Lower leg skin (tissue), 4 donors: ENCODE data around the gene NALF2. TPM values are rescaled to one million over a fixed set of nuclear protein-coding genes. Genes with fewer than 3 reads are reported as not detected.
A peak's percentile ranks its signal among the peaks of the same experiment; 100 is the strongest.

Experiments
- DNase-seq, 2 donors: peaks; one replicate each; pipeline ENCODE4 v3.0.0-alpha.2; 2019; ENCODE audit warnings: low spot score in 2 of 2
- H3K4me3 ChIP-seq: fragments of 200-600 bp; sonication (generic); 2 replicates; pipeline ENCODE4 v1.5.1; 2017; ENCODE audit warnings: mild to moderate bottlenecking, low read depth; ENCODE audit not compliant: poor library complexity, severe bottlenecking
- POLR2A ChIP-seq, 2 donors: fragments of 450-650 bp; IDR thresholded peaks; one replicate each; pipeline ENCODE4 v1.6.1; 2016 to 2017; ENCODE audit warnings: antibody characterized with exemption in 2 of 2, mild to moderate bottlenecking in 1 of 2, moderate library complexity in 1 of 2
- WGBS, 2 donors: methylation state at CpG; one replicate each; pipeline ENCODE4 v1.1.5; 2018; 5-methylcytosine and 5-hydroxymethylcytosine counted together
- intact Hi-C: fragments of 100-400 bp; cut with DNase I; formaldehyde crosslinking; loops from one replicate; pipeline ENCODE4 v1.15.0; 2023; ENCODE audit warnings: low total_unique reads
- total RNA-seq, 4 donors: library from RNA; depleted of rRNA; stranded (reverse); fragments of >200 nt; gene quantifications; one replicate each; pipeline ENCODE4 v1.1.0, GENCODE V29; 2016
- TF ChIP-seq, protein P1 (sequence below), 3 donors: fragments of 450-650 bp; IDR thresholded peaks; one replicate each; pipeline ENCODE4 v1.5.1; 2016; ENCODE audit warnings: antibody characterized with exemption in 3 of 3, mild to moderate bottlenecking in 3 of 3, moderate library complexity in 2 of 3

Gene NALF2
- under 1 TPM in 1 of 4 donors, not detected in 3; 0.19 TPM for total RNA-seq

DNA sequence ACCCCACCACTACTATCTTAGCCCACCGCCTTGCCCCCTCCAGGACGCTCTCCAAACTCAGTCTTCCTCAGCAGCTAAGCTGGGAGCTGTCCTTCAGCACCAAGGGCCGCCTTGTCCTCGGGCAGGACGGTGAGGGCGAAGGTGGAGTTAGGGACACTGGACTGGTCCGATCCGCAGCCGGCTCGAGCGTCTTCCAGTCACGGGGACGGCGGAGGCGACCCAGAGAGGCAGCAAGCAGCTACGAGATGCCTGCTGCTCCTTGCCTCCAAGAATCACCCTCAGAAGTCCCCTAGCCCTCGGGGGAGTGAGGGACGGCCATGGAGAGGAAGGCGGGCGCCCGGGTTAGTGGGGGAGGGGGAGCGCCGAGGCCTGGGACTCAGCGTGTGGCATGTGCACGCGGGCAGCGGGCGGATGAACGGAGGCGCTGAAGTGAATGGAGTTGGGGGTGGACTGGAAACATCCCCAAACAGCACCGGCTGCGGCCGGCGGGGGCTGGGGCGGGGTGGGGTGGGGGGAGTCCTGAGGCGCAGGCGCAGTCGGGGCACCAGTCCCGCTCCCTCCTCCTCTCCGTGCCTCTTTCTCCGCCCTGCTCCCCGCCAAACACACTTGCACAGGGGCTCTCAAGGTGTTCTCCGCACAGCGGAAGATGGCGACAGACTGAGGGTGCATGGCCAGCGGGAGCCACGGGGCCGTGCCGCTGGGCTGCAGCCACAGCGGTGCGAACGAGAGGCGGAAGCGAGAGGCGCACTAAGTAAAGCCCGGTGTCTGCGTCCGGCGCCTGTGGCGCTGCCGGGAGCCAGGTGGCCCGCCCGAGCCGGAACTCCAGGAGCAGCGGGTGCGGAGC lies at the start of gene NALF2:
TSS of gene NALF2 (plus strand) at position 545 of the 844 bp plus-strand sequence. CDS start 957 bp downstream, outside the sequence.
- no peak for TF ChIP-seq POLR2A (IDR thresholded peaks at IDR 0.05)
- TF ChIP-seq, protein P1, sequence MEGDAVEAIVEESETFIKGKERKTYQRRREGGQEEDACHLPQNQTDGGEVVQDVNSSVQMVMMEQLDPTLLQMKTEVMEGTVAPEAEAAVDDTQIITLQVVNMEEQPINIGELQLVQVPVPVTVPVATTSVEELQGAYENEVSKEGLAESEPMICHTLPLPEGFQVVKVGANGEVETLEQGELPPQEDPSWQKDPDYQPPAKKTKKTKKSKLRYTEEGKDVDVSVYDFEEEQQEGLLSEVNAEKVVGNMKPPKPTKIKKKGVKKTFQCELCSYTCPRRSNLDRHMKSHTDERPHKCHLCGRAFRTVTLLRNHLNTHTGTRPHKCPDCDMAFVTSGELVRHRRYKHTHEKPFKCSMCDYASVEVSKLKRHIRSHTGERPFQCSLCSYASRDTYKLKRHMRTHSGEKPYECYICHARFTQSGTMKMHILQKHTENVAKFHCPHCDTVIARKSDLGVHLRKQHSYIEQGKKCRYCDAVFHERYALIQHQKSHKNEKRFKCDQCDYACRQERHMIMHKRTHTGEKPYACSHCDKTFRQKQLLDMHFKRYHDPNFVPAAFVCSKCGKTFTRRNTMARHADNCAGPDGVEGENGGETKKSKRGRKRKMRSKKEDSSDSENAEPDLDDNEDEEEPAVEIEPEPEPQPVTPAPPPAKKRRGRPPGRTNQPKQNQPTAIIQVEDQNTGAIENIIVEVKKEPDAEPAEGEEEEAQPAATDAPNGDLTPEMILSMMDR (IDR thresholded peaks at IDR 0.05): no peak
- intact Hi-C loops: no loop called here
- WGBS, 2 donors: 0 to 44% methylated on average over 5 to 50 of the region's 66 CpGs
- H3K4me3 ChIP-seq: no peak within 1 kb of the TSS
- peak in 1 of 2 donors; percentile 12 for DNase-seq

DNA sequence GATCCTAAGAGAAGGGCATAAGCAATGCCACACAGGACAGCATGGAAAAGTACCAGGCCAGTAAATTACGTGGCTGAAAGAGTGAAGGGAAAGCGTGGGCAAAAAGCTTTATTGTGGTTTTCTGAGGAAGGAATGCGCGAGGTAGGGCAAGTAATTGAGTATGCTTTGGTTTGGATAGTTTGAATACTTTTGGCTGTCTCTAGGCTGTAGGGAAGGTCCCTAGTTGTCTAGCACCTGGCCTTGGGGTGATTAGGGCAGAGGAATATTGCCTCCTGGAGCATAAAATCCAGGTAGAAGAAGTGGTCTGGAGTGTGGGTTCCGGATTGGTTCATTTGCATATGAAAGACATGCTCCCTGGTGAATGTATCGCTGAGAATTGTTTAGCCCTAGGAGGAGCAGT lies 46.4 kb upstream of the NALF2 start:
- WGBS, 2 donors: 66 to 67% methylated on average over 6 of the region's 6 CpGs
- H3K4me3 ChIP-seq: no peak overlapping the region
- DNase-seq: no peak
- TF ChIP-seq, protein P1 (IDR thresholded peaks at IDR 0.05): no peak
- no peak for TF ChIP-seq POLR2A (IDR thresholded peaks at IDR 0.05)
- intact Hi-C loops: no loop called here

DNA sequence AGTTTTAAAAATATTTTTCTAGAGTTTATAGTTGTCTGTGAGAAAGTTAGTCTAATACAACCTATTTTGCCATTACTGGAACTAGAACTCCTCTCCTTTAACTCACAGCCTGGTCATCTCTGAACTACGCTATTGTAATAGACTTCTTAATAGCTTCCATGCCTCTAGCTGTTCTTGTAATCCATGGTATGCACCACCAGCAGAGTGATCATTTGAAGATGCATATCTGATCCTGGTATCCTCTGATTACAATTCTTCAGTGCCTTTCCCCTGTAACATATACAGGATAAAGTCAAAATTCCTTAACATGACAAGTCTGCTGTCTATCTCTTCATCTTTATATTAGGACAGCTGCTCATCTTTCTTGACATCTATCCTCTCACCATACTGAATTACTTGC lies 37.6 kb upstream of the NALF2 start:
- intact Hi-C loops: no loop called here
- TF ChIP-seq POLR2A (IDR thresholded peaks at IDR 0.05): no peak
- TF ChIP-seq, protein P1 (IDR thresholded peaks at IDR 0.05): no peak
- DNase-seq: no peak
- WGBS, 2 donors: 62 to 67% methylated on average over 1 of the region's 1 CpG
- no peak overlapping the region for H3K4me3 ChIP-seq

DNA sequence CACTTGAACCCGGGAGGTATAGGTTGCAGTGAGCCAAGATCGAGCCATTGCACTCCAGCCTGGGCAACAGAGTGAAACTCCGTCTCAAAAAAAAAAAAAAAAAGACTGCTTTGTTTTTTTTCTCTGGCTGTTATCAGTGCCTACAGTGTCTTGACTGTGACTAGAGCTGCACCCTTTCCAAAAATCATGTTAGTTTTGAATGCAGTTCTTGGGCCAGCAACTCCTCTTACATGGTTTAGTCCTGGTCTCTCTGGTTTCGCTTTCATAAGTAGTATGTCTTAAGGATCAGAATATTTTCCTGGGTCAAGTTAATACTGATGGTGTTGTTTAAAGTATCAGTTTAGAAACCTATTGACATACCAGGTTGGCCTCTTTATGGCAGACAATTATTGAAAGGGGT lies 34.2 kb upstream of the NALF2 start:
- intact Hi-C loops: no loop called here
- 79 to 86% methylated on average over 4 of the region's 4 CpGs for WGBS, 2 donors
- no peak for TF ChIP-seq POLR2A (IDR thresholded peaks at IDR 0.05)
- no peak for DNase-seq
- H3K4me3 ChIP-seq: no peak overlapping the region

DNA sequence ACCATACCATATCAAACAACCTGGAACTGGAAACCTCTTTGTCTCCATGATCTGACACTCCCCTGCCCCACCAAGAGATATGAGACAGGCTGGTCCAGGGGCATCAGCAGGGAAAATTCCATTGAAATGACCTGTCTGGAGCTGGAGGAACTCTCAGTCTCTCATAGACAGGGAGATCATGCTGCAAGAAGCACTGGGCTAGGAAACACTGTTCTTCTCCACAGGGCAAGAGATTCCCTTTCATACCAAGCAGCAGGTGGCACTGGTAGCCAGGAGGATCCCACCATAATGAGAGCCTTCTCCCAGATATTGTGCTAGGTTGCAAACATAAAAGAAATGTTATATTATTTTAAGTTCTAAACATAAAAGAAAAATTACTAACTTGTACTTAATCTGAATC lies 14.5 kb upstream of the NALF2 start:
- no peak for DNase-seq
- intact Hi-C loops: no loop called here
- TF ChIP-seq POLR2A (IDR thresholded peaks at IDR 0.05): no peak
- TF ChIP-seq, protein P1 (IDR thresholded peaks at IDR 0.05): no peak
- H3K4me3 ChIP-seq: no peak overlapping the region

DNA sequence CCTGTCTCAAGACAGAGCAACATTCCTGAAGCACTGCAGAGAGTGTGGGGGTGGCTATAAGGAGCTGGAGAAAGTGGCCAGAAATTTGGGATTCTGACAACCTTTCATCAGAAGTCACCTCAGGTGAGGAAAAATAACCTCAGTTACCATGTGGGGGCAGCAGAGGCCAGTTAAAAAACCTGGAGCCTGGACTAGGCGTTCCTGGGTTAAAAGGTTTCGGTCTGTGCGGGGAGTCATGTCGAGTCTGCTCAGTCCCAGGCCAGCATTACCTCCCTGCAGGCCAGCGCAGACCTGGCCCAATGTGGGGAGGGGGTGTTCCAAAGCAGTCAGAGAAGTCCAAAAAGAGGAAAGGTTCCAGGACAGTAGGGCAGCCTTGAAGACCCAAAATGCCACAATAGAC lies 10.9 kb upstream of the NALF2 start:
- DNase-seq: no peak
- TF ChIP-seq, protein P1 (IDR thresholded peaks at IDR 0.05): no peak
- no peak for TF ChIP-seq POLR2A (IDR thresholded peaks at IDR 0.05)
- intact Hi-C loops: no loop called here
- H3K4me3 ChIP-seq: no peak overlapping the region
- 9 to 29% methylated on average over 5 of the region's 5 CpGs for WGBS, 2 donors
